Measurements from ENCODE around the gene VNN1. TPM values are rescaled to one million over a fixed set of nuclear protein-coding genes. Genes with fewer than 3 reads are reported as not detected.

Gene VNN1
- total RNA-seq, 1 donor from 2014 or later, result not detected

DNA sequence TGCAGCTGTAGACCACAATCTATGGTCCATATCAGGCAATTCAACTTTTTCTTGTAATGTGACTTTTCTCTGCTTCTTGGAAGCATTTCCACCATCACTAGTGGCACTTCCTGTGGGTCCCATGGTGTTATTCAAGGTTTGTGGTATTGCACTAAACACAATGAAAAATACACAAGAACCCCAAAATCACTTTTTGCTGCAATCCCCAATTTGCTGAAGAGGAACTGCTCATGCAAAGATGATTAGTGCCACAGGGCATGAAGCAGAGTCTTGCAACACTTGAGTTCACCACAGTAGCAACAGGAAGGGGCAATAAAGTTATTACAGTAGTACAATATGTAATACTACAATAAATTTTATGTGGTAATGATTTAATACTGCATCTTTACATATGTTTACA is 38.1 kb downstream of the VNN1 start:
- Histone ChIP-seq H3K36me3 (no peaks in the 10 kb centered on the region), H3K79me2 (ENCODE audit: low read depth) (no peaks in the 10 kb centered on the region), H3K27ac (no peak overlapping the region), H2AFZ (replicated peaks) (no peak overlapping the region), H4K20me1 (ENCODE audit: low read depth) (no peaks in the 10 kb centered on the region), H3K4me1 (no peaks in the 10 kb centered on the region), H3K9ac (no peak overlapping the region), H3F3A (ENCODE audit: low read depth) (no peaks in the 10 kb centered on the region), H3K27me3 (no peaks in the 10 kb centered on the region), H3K4me2 (no peak overlapping the region), H3K4me3 (no peak overlapping the region), H3K9me3 (ENCODE audit: low read depth) (no peaks in the 10 kb centered on the region)
- H3K36me3 Mint-ChIP-seq, result no peaks in the 10 kb centered on the region
- no peak overlapping the region for H3K27ac Mint-ChIP-seq
- H3K27me3 Mint-ChIP-seq (ENCODE audit: insufficient read depth, low read depth), result no peaks in the 10 kb centered on the region
- no peaks in the 10 kb centered on the region for H3K4me1 Mint-ChIP-seq
- TF ChIP-seq EZH2 (IDR thresholded peaks at IDR 0.05), result no peak
- no peak for TF ChIP-seq EZH2phosphoT487 (IDR thresholded peaks at IDR 0.05)
- no peak for TF ChIP-seq CTCF (IDR thresholded peaks at IDR 0.05)
- DNase-seq (ENCODE audit: low spot score), result no peak
- no peaks in the 10 kb centered on the region for H3K9me3 Mint-ChIP-seq
- no peak overlapping the region for H3K4me3 Mint-ChIP-seq

DNA sequence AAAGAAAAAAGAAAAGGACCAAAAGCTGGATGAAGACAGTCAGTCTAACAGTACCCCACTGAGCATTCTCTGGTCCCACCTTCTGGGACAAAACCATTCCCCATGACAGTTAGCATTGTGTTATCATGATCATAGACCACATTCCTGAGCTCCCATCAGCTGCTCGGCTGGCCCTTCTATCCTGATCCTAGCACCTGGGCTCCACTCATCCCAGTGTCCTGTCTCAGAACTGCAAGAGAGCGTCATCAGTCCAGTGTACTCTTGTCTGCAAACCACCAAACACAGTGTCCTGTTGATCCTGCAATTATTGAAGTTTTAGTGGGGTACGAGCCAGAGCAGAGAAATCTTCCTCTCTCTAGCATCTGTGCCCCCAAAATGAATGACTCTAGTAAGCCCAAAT is 38.9 kb downstream of the VNN1 start:
- Histone ChIP-seq H3K9ac (no peak overlapping the region), H3F3A (ENCODE audit: low read depth) (no peaks in the 10 kb centered on the region), H2AFZ (replicated peaks) (no peak overlapping the region), H3K9me3 (ENCODE audit: low read depth) (no peaks in the 10 kb centered on the region), H3K79me2 (ENCODE audit: low read depth) (no peaks in the 10 kb centered on the region), H3K4me3 (no peak overlapping the region), H3K4me2 (no peak overlapping the region), H3K27me3 (no peaks in the 10 kb centered on the region), H4K20me1 (ENCODE audit: low read depth) (no peaks in the 10 kb centered on the region), H3K4me1 (no peaks in the 10 kb centered on the region), H3K36me3 (no peaks in the 10 kb centered on the region), H3K27ac (no peak overlapping the region)
- no peaks in the 10 kb centered on the region for H3K4me1 Mint-ChIP-seq
- no peak for TF ChIP-seq EZH2phosphoT487 (IDR thresholded peaks at IDR 0.05)
- no peak for TF ChIP-seq EZH2 (IDR thresholded peaks at IDR 0.05)
- no peak for TF ChIP-seq CTCF (IDR thresholded peaks at IDR 0.05)
- no peaks in the 10 kb centered on the region for H3K9me3 Mint-ChIP-seq
- peak; percentile 11 for DNase-seq (ENCODE audit: low spot score)
- no peaks in the 10 kb centered on the region for H3K27me3 Mint-ChIP-seq (ENCODE audit: insufficient read depth, low read depth)
- H3K27ac Mint-ChIP-seq, result no peak overlapping the region
- no peaks in the 10 kb centered on the region for H3K36me3 Mint-ChIP-seq
- H3K4me3 Mint-ChIP-seq, result no peak overlapping the region

DNA sequence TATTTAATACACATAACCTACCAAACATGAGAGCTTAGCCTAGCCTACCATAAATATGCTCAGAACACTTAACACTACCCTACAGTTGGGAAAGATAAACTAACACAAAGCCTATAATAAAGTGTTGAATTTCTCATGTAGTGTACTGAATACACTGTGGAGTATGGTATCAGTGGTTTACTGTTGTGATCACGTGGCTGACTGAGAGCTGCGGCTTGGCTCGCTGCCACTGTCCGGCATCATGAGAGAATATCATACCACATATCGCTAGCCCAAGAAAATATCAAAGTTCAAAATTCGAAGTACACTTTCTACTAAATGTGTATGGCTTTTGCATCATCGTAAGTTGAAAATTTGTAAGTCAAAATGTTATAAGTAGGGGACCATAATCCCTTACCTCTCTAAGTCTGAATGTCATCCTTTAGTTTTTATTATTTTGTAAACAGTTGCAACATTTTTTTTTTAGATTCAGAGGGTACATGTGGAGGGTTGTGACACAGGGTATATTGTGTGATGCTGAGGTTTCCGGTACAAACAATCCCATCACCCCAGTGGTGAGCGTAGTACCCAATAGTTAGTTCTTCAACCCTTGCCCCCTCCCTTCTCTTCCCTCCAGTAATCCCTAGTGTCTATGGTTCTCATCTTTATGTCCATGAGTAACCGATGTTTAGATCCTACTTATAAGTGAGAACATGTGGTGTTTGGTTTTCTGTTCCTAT is 40.3 kb downstream of the VNN1 start:
- Histone ChIP-seq H3K36me3 (no peaks in the 10 kb centered on the region), H3K4me3 (no peak overlapping the region), H3K27ac (no peak overlapping the region), H3K79me2 (ENCODE audit: low read depth) (no peaks in the 10 kb centered on the region), H3F3A (ENCODE audit: low read depth) (no peaks in the 10 kb centered on the region), H3K27me3 (no peaks in the 10 kb centered on the region), H3K4me2 (no peak overlapping the region), H2AFZ (replicated peaks) (no peak overlapping the region), H3K9me3 (ENCODE audit: low read depth) (no peaks in the 10 kb centered on the region), H3K4me1 (no peaks in the 10 kb centered on the region), H4K20me1 (ENCODE audit: low read depth) (no peaks in the 10 kb centered on the region), H3K9ac (no peak overlapping the region)
- H3K27ac Mint-ChIP-seq, result no peak overlapping the region
- no peaks in the 10 kb centered on the region for H3K4me1 Mint-ChIP-seq
- H3K36me3 Mint-ChIP-seq, result no peaks in the 10 kb centered on the region
- H3K4me3 Mint-ChIP-seq, result no peak overlapping the region
- H3K27me3 Mint-ChIP-seq (ENCODE audit: insufficient read depth, low read depth), result no peaks in the 10 kb centered on the region
- TF ChIP-seq CTCF (IDR thresholded peaks at IDR 0.05), result no peak
- no peak for TF ChIP-seq EZH2 (IDR thresholded peaks at IDR 0.05)
- TF ChIP-seq EZH2phosphoT487 (IDR thresholded peaks at IDR 0.05), result no peak
- DNase-seq (ENCODE audit: low spot score), result no peak
- no peaks in the 10 kb centered on the region for H3K9me3 Mint-ChIP-seq
